PC-9 (cell line): ENCODE data around the gene FAM72C. TPM values are rescaled to one million over a fixed set of nuclear protein-coding genes. Genes with fewer than 3 reads are reported as not detected.
"Not testable (repeated sequence)": the region's sequence is repeated elsewhere in the genome, so short reads cannot be mapped to it uniquely, and the experiment has no call there.

Experiments
- BruUV-seq: library from RNA; stranded (reverse); fragments of 400-500 nt; replicated peaks from 2 replicates; lab custom pipeline; 2021; lab: Mats Ljungman, UMichigan
- CTCF ChIA-PET: fragments of 300-600 bp; sonication (Branson Sonifier 250); formaldehyde crosslinking; loops from one replicate; lab custom pipeline; 2022; ENCODE audit warnings: antibody characterized with exemption; lab: Charles Lee
- POLR2A ChIA-PET: fragments of 300-600 bp; sonication (Branson Sonifier 250); formaldehyde crosslinking; loops from one replicate; lab custom pipeline; 2022; ENCODE audit warnings: antibody characterized with exemption; ENCODE audit not compliant: unreplicated experiment; lab: Charles Lee
- DNase-seq, 2 experiments: peaks; one replicate each; pipeline versions ENCODE4 v3.0.0 to v3.0.0-alpha.2; 2015 to 2022; ENCODE audit warnings: mixed read lengths in 1 of 2
- H2AFZ ChIP-seq: fragments of 200-600 bp; sonication (generic); 2 replicates; pipeline ENCODE4 v1.8.1; 2017; ENCODE audit warnings: antibody characterized with exemption
- H3F3A ChIP-seq: fragments of 200-600 bp; sonication (generic); 2 replicates; pipeline ENCODE4 v1.8.1; 2017; ENCODE audit warnings: antibody characterized with exemption, mild to moderate bottlenecking, low read depth; ENCODE audit not compliant: insufficient read depth
- H3K27ac ChIP-seq: fragments of 200-600 bp; sonication (generic); 2 replicates; pipeline ENCODE4 v1.6.1; 2016; ENCODE audit warnings: mixed run types
- H3K27me3 ChIP-seq: fragments of 200-600 bp; sonication (generic); 2 replicates; pipeline ENCODE4 v1.6.1; 2016; ENCODE audit warnings: low read depth, mixed run types; ENCODE audit not compliant: insufficient read depth
- H3K36me3 ChIP-seq: fragments of 200-600 bp; sonication (generic); 2 replicates; pipeline ENCODE4 v1.6.1; 2016; ENCODE audit warnings: low read depth, mixed run types
- H3K4me1 ChIP-seq: fragments of 200-600 bp; sonication (generic); replicated peaks from 2 replicates; pipeline ENCODE4 v1.6.1; 2016; ENCODE audit warnings: mixed run types; ENCODE audit not compliant: insufficient read depth
- H3K4me2 ChIP-seq: fragments of 200-600 bp; sonication (generic); 2 replicates; pipeline ENCODE4 v1.6.1; 2017; ENCODE audit warnings: mixed run types
- H3K4me3 ChIP-seq: fragments of 200-600 bp; sonication (generic); 2 replicates; pipeline ENCODE4 v1.6.1; 2016; ENCODE audit warnings: mixed run types
- H3K79me2 ChIP-seq: fragments of 200-600 bp; sonication (generic); 2 replicates; pipeline ENCODE4 v1.6.1; 2017; ENCODE audit warnings: low read depth, mixed run types
- H3K9me2 ChIP-seq: fragments of 200-600 bp; sonication (generic); 2 replicates; pipeline ENCODE4 v1.8.1; 2017; ENCODE audit warnings: mild to moderate bottlenecking; ENCODE audit not compliant: insufficient read depth
- H3K9me3 ChIP-seq: fragments of 200-600 bp; sonication (generic); 2 replicates; pipeline ENCODE4 v1.8.1; 2016; ENCODE audit warnings: low read depth; ENCODE audit not compliant: insufficient read depth
- H4K20me1 ChIP-seq: fragments of 200-600 bp; sonication (generic); 2 replicates; pipeline ENCODE4 v1.8.1; 2017; ENCODE audit not compliant: insufficient read depth
- intact Hi-C: fragments of 100-400 bp; cut with micrococcal nuclease; formaldehyde crosslinking; loops from one replicate; pipeline ENCODE4 v1.10.0; 2022; ENCODE audit not compliant: unreplicated experiment
- total RNA-seq: library from RNA; stranded (reverse); gene quantifications from 2 replicates; pipeline ENCODE4 v1.2.3, GENCODE V29; 2021

Gene FAM72C
- total RNA-seq, 1 experiment from 2014 or later: 1.3 TPM

- H2AFZ ChIP-seq, H3K4me2 ChIP-seq, H3F3A ChIP-seq, H3K9me3 ChIP-seq, H4K20me1 ChIP-seq, H3K36me3 ChIP-seq, POLR2A ChIA-PET, DNase-seq, CTCF ChIA-PET, H3K4me1 ChIP-seq, intact Hi-C loops, BruUV-seq, H3K27me3 ChIP-seq, H3K4me3 ChIP-seq, H3K9me2 ChIP-seq, H3K79me2 ChIP-seq, H3K27ac ChIP-seq: not testable (repeated sequence)
Measured at GRCh38 chr1:143951485-143952391, 20.0 kb downstream of the FAM72C start.

GRCh38 chr1:143947749-143948148, 24.0 kb downstream of the FAM72C start:
- H3K36me3 ChIP-seq, H2AFZ ChIP-seq, H3K79me2 ChIP-seq, H3K4me3 ChIP-seq, POLR2A ChIA-PET, H3F3A ChIP-seq, H4K20me1 ChIP-seq, intact Hi-C loops, H3K4me1 ChIP-seq, H3K27ac ChIP-seq, H3K27me3 ChIP-seq, CTCF ChIA-PET, BruUV-seq, H3K4me2 ChIP-seq, H3K9me2 ChIP-seq, H3K9me3 ChIP-seq, DNase-seq: not testable (repeated sequence)

GRCh38 chr1:143945253-143945652, 26.5 kb downstream of the FAM72C start:
- H3K36me3 ChIP-seq, BruUV-seq, CTCF ChIA-PET, H3K27ac ChIP-seq, H3K79me2 ChIP-seq, H3K27me3 ChIP-seq, H3K4me1 ChIP-seq, intact Hi-C loops, H4K20me1 ChIP-seq, DNase-seq, H3K4me2 ChIP-seq, POLR2A ChIA-PET, H3K9me3 ChIP-seq, H3K4me3 ChIP-seq, H3K9me2 ChIP-seq, H2AFZ ChIP-seq, H3F3A ChIP-seq: not testable (repeated sequence)

GRCh38 chr1:143944576-143945240, 27.1 kb downstream of the FAM72C start:
- BruUV-seq, H3F3A ChIP-seq, H3K4me3 ChIP-seq, H3K4me2 ChIP-seq, H3K36me3 ChIP-seq, H3K27ac ChIP-seq, H4K20me1 ChIP-seq, H2AFZ ChIP-seq, H3K9me2 ChIP-seq, DNase-seq, H3K27me3 ChIP-seq, intact Hi-C loops, H3K79me2 ChIP-seq, CTCF ChIA-PET, POLR2A ChIA-PET, H3K4me1 ChIP-seq, H3K9me3 ChIP-seq: not testable (repeated sequence)

GRCh38 chr1:143943319-143943978, 28.3 kb downstream of the FAM72C start:
- H3K27me3 ChIP-seq, CTCF ChIA-PET, intact Hi-C loops, H3K4me1 ChIP-seq, BruUV-seq, H3K4me3 ChIP-seq, DNase-seq, POLR2A ChIA-PET, H3K27ac ChIP-seq, H3K79me2 ChIP-seq, H4K20me1 ChIP-seq, H3K9me3 ChIP-seq, H3K9me2 ChIP-seq, H2AFZ ChIP-seq, H3K4me2 ChIP-seq, H3K36me3 ChIP-seq, H3F3A ChIP-seq: not testable (repeated sequence)

- H3K4me1 ChIP-seq, DNase-seq, H3K27me3 ChIP-seq, CTCF ChIA-PET, H3K27ac ChIP-seq, H3K9me2 ChIP-seq, BruUV-seq, POLR2A ChIA-PET, H3K9me3 ChIP-seq, H4K20me1 ChIP-seq, H2AFZ ChIP-seq, H3K36me3 ChIP-seq, H3K79me2 ChIP-seq, H3K4me3 ChIP-seq, H3F3A ChIP-seq, intact Hi-C loops, H3K4me2 ChIP-seq: not testable (repeated sequence)
Measured at GRCh38 chr1:143942238-143942860, 29.4 kb downstream of the FAM72C start.
